T-cell (primary cell): Measurements from ENCODE around the gene PPP4R4. TPM values are rescaled to one million over a fixed set of nuclear protein-coding genes. Genes with fewer than 3 reads are reported as not detected.

ENCODE experiments used
- total RNA-seq, 35 experiments: library from RNA in 6 of 35; stranded (reverse) in 6 of 35; fragments of 120-200 nt in 1 of 35; gene quantifications; one replicate each; pipeline versions ENCODE4 v1.2.1 to v1.2.4 and lab custom pipeline; 2013 to 2026

The PPP4R4 gene
- total RNA-seq, 5 donors from 2014 or later (not counting 1 experiment from before 2014, with no cell fraction given) = 0.41 to 2.5 (median 1.3) TPM

Other genes starting within 250 kb of the PPP4R4 start
- gene FAM181A, start 247.0 kb upstream of the PPP4R4 start, total RNA-seq = not detected
- 1 to 10 TPM; 2.7 to 5.4 (median 3.3) TPM for gene ASB2, start 197.8 kb upstream of the PPP4R4 start, total RNA-seq
- not detected for gene CCDC197, start 177.0 kb upstream of the PPP4R4 start, total RNA-seq
- gene OTUB2, start 148.0 kb upstream of the PPP4R4 start, total RNA-seq = under 1 TPM; 0.09 to 0.57 (median 0.28) TPM
- 100 to 1,000 TPM; 258 to 448 (median 265) TPM for gene DDX24, start 93.1 kb upstream of the PPP4R4 start, total RNA-seq
- 10 to 100 TPM in 3 of 5 donors, 1 to 10 TPM in 2; 7.1 to 10.4 (median 10.0) TPM for gene IFI27L1, start 93.0 kb upstream of the PPP4R4 start, total RNA-seq
- 1 to 10 TPM; 1.6 to 6.1 (median 1.8) TPM for gene IFI27, start 63.6 kb upstream of the PPP4R4 start, total RNA-seq
- gene IFI27L2, start 44.7 kb upstream of the PPP4R4 start, total RNA-seq = 10 to 100 TPM; 18.2 to 37.4 (median 27.7) TPM
- gene SERPINA10, start 118.9 kb downstream of the PPP4R4 start, total RNA-seq = under 1 TPM in 1 of 5 donors, not detected in 4; 0.15 TPM
- gene SERPINA6, start 149.0 kb downstream of the PPP4R4 start, total RNA-seq = not detected
- not detected for gene SERPINA2, start 192.4 kb downstream of the PPP4R4 start, total RNA-seq
- 10 to 100 TPM in 1 of 5 donors, 1 to 10 TPM in 3, under 1 TPM in 1; 0.63 to 11.1 (median 6.7) TPM for gene SERPINA1, start 214.3 kb downstream of the PPP4R4 start, total RNA-seq